DMS153 treated with DMSO at 0.1 percent for 48 hours (cell line): Measurements from ENCODE around the gene SMYD5.

Source experiments
- DNase-seq: peaks from one replicate; lab custom pipeline; 2025; ENCODE audit not compliant: unreplicated experiment; lab: John Stamatoyannopoulos, UW

Gene SMYD5

DNA sequence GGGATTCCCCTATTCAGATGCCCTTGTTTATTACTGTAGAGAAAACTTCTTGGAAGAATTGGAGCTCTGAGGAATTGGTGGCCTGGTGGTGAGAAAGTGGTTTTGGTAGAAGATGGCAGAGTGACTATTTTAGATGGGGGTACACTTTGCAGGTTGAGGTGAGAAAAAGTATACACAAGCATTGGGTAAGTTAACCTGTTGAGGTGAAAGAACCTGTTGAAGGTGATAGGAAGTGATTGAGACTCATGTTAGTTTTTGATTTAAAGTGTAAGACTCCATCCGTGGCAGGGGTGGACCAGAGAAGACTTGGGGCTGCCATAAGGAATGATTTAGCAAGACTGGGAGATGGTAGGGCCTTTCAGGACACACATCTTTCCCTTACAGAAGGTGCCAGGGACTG is 23.1 kb downstream of the SMYD5 start:
- DNase-seq = no peak

DNA sequence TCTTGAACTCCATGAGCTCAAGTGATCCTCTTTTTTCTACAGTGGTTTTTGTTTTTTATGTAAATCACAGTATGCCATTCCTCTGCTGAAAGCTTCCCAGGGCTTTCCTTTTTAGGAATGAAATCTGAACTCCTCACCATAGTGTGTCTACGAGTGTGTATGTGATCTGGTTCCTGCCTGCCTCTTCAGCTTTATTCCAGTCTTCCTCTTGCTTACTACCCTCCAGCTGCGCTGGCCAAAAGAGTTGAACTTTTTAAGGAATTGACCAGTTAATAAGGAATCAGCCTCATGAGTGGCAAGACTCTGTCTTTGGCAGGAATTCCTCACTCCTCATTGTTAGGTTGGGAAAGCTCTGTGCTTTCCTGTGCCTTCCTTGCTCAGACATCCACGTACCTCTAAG is 24.1 kb downstream of the SMYD5 start:
- no peak for DNase-seq

DNA sequence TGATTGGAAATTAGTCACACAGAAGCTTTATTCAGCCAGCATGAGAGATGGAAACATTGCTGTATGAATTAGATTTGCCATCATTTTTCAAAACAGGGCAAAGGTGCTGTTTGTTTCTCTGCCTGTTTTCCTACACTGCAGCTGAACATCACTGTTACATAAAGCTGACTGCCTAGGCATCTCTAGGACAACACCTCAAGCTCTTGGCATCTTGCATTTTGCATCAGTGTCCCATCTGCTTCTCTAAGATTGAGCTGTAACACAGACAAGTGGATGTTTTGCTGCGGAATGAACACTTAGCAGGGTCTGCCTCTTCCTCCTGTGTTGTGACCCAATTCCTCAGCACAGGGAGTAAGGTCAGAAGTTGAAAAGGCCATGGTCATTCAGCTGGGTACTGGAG is 24.9 kb downstream of the SMYD5 start:
- DNase-seq = no peak

DNA sequence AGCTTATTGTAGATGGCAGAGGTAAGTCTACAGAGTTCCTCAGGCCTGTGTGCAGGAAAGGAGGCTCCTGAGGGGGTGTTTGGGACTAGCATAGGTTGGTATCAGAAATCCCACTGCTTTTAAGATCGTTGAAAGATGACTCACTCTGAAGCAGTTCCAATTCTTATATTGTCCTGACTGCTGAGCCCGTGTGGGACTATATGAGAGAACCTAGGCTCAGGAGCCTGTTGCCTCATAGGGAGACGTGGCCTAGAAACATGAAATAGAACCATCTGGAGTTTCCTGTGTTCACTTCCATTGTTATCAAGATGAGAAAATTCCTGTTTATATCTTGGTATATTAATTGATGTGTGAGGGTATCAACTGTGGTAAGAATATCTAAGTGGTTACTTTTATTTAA is 25.7 kb downstream of the SMYD5 start:
- DNase-seq = no peak

DNA sequence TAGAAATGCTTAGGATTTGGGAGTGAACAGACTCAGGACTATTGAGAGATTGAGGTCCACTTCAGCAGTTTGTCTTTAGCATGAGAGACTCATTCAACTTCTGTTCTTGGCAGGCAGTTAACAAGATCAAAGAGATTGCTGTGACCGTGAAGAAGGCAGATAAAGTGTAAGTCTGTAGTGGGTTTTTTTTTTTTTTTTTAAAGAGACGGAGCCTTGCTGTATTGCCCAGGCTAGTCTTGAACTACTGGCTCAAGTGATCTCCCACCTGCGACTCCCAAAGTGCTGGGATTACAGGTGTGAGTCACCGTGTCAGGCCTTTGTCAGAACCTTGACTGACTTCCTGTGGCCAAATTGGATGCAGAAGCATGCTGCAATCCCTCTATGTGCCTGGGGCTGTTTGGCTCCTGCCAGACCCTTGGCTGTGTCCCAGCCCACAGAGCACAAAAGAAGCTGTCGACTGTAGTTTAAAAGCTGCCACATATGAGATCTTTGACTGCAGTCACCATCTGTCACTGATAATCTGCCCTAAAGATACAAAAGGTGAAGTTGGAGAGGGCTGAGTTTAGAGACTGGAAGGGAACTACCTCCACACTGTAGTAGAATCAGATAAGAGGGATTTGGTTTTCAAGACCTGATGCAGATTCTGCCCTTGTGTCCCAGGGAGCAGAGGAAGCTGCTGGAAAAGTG is 30.0 kb downstream of the SMYD5 start:
- DNase-seq = no peak

DNA sequence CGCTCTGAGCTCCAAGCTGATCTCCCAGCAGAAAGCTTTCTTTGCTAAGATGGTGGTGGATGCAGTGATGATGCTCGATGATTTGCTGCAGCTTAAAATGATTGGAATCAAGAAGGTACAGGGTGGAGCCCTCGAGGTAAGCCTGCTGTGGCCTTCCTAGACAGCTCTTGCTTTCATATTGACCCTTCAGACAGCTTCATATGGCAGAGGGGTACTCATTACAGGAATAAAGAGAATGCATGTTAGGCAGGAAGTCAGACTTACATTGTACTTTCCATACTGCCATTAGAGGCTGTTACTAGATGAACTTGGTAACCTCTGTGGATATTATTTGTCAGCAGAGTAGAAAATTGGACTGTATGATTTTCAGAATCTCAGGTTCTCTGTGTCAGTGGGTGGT is 30.5 kb downstream of the SMYD5 start:
- DNase-seq = no peak

DNA sequence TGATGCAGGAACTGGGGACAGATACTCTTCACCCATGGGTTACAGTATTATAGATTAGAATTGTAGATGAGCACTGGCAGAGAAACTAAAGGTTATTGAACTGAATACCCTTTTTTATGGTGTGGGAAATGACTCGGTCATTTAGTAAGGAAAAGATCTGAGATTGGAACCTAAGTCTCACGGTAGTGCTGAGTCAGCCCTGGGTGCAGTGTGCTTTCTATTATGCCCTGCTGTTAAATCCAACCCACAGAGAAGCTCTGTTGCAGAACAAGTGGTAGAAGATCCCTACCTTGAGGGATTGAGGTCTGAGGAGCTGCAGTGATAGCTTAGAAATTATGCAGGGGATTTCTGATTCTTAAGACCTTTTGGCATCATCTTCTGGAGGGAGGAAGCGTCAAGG is 32.8 kb downstream of the SMYD5 start:
- DNase-seq = no peak

DNA sequence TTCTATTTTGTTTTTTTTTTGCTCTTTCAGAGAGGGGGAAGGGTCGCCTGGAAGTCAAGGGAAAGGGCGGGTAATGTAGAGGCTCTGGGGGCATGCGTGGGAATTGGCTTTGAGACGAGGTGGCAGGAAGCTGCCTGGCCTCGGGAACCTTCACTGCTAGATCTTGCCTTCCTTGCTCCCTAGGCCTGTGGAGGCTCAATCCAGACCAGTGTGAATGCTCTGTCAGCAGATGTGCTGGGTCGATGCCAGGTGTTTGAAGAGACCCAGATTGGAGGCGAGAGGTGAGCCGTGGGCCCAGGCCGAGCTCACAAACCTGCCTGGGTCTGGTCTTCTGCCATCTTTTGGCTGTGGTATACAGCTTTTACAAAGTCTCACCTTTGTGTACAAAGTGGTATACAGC is 35.6 kb downstream of the SMYD5 start:
- DNase-seq = no peak

DNA sequence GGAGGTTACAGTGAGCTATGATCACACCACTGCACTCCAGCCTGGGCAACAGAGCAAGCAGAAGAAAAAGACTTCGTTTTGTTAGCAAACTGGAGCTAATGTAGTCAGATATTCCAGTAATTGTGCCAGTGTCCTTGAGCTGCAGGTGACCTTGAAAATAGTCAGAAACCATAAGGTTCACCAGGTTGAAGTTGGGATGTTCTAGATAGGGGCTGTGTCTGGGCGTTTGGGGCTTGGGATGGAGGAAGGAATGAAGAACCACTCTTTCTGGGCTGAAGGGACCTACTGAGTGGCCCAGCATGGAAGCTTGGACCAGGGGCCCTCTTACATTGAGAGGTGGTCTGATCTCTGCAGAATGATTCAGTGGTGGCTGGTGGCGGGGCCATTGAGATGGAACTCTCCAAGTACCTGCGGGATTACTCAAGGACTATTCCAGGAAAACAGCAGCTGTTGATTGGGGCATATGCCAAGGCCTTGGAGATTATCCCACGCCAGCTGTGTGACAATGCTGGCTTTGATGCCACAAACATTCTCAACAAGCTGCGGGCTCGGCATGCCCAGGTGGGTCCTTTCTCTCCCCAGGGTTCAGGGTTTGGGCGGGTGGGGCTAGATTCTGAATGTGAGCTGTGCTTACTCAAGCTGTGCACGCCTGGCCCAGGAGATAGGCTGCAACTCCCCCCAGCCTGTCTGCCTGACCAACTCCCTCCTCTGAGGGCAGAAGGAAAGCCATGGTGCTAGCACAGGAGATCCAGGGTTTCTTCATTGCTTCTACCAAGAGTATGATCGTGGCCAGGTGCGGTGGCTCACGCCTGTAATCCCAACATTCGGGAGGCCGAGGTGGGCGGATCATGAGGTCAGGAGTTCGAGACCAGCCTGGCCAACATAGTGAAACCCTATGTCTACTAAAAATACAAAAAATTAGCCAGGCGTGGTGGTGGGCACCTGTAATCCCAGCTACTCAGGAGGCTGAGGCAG is 37.1 kb downstream of the SMYD5 start:
- no peak for DNase-seq

DNA sequence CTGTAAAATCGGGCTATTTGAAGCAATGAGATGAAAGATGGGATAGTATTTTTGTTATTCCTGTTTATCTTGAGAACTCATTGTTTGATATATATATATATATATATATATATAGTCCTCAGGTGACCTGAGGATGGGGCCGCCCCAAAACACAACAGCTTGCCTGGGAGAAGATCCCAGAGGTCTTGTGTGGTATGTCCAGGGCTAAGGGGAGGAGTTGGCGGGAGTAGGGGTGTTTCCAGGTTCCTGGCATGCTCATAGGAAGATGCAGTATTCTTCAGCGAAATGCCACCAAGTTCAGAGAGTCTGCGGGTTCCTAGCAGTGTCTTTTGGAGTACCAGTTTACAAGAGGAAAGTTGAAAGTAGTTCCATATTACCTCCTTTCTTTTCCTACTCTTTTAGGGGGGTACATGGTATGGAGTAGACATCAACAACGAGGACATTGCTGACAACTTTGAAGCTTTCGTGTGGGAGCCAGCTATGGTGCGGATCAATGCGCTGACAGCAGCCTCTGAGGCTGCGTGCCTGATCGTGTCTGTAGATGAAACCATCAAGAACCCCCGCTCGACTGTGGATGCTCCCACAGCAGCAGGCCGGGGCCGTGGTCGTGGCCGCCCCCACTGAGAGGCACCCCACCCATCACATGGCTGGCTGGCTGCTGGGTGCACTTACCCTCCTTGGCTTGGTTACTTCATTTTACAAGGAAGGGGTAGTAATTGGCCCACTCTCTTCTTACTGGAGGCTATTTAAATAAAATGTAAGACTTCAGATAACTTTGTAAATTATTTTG is 38.4 kb downstream of the SMYD5 start:
- no peak for DNase-seq

DNA sequence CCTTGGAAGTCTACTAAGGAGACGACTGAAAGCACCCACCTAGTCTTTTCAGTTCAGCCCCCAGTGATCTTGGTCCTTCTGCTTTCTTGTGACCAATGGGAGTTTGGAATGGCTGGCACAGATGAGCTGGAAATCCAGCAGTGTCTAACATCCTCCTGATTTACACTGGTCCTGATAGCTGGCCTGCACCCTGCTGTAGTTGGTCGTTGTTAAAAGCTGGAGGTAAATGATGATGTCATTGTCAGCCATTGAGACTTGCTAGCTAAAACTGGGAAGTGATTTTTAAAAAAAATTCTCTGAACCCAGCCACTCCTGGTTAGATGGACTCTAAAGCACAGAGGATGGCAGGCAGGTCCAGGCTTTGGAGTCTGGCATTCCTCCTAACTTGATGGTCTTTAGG is 39.4 kb downstream of the SMYD5 start:
- no peak for DNase-seq

DNA sequence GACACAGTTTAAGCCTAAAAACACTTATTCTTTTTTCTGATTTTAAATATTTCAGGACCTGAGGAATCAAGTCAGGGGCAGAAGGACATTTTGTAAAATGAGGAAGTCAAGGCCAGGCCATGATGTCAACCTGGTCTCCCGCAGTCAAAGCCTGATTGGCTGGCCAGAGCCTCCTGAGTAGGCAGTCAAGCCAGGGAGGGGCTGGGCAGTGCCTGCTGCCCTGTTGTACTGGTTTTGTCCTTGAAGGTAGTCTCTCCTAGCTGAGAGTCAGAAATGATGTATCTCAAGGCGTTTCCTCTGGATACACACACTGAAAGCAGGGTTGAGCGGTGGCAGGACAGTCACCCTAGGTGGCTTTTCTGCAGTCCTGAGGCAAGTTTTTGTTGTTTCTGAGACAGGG is 39.9 kb downstream of the SMYD5 start:
- no peak for DNase-seq

DNA sequence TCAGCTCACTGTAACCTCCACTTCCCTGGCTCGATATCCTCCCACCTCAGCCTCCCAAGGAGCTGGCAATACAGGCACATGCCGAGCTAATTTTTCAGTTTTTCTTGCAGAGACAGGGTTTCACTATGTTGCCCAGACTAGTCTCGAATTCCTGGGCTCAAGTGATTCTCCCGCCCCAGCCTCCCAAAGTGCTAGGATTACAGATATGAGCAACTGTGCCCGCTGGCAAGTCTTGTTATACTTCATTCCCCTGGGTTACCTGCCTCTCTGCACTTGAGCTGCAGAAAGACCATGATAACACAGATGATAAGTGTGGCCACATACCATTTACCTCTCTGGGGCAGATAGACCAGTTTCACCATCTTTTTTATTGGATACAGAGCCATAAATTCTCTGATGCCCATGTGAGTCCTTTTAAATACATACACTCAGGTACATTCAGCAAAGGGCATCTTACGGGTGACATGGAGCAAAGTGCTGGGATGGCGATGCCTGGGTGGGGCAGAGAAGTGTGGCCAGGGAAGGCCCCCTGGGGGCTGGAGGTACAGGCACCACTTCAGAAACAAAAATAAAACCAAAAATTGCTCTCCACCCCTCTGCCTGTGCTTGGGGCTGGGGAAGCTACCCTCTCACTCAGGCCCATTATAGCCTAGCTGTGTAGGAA is 40.4 kb downstream of the SMYD5 start:
- DNase-seq = no peak

DNA sequence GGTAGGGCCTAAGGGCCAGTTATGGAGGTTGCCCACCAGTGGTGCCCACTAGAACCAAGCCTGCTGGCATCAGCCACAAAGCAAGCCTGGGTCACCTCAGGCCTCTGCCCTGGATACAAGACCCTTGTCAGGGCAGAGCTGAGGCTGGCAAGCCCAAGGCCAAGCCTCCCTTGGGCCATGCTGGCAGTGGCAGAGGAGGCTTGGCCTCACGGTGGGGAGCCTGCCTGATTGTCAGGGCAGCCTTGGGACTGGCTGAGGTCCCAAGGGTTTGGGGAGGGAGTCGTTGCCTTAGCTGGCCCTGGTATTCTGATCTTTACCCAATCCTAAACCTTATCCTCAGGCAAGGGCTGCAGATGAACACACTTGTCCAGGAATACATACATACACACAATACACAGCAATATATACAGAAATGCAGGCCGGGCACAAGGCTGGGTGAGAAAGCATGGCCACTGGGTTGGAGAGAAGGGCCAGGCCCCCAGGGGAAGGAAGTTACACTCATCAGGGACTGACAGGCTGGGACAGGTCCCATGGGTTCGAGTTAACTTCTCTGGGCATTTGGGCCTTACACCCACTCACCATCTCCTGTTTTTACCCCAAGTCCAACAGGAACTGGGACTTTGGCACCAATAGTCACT is 41.1 kb downstream of the SMYD5 start:
- DNase-seq = no peak

DNA sequence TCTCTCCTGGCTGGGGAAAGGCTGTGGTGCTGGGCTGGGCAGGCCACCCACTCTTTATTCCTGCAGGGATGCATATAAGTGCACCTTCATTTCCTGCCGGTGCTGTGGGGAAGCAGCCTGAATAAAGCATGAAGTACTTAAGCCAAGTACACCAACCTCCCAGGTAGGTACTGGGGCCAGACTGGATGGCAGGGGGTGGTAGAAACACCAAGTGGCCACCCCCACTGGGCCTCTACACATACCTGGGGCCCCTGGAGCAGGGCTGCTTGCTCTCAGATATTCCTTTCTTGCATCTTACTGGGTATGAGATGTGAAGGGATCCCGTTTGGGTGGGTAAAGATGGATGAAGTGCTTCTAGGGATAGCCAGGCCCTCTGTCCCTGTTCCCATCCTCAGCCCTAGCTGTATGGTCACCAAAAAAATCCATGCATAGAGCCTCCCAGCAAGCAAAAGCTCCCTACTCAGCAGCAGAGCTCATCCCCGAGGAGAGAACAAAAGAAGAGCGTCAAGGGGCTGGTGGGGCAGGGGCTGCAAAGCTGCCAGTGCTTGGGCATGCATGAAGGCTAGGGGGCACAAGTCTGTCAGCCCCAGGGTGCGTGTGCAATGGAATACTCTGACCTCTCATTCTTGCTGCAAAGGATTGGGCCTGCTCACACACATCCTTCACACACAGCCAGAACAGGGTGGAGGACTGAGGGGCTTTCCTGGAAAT is 42.0 kb downstream of the SMYD5 start:
- no peak for DNase-seq

DNA sequence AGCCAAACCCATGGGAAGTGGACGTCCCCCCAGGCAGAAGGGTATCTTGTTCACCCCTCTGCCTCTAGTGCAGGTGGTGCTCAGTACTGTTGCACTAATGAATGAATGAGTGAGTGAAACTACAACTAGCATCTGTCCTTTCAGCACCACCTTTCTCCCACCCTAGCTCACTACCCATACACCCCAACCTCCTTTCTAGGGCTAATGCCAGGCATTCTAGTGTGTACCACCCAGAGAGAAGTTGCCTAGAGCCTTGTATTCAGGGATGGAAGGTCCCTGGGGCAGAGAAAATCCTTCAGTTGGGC is 42.5 kb downstream of the SMYD5 start:
- no peak for DNase-seq

DNA sequence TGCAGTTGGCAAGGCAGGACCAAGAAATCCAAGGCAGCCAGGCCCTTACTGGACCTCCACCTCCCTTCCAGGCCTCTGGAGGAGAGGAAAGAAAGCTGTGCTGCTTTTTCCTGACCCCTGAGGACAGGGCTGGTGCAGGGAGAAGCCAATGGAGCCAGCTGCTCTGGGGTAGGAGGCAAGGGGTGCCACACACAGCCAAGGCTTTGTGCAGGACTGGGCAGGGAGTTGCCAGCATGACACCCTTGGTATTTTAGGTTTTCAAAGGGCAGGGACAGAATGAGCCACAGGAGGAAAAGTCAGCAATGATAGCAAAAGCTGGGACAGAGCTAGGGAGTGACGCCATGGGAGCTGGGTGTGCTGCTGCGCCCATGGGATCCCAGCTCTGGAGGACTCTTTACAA is 43.0 kb downstream of the SMYD5 start:
- no peak for DNase-seq

DNA sequence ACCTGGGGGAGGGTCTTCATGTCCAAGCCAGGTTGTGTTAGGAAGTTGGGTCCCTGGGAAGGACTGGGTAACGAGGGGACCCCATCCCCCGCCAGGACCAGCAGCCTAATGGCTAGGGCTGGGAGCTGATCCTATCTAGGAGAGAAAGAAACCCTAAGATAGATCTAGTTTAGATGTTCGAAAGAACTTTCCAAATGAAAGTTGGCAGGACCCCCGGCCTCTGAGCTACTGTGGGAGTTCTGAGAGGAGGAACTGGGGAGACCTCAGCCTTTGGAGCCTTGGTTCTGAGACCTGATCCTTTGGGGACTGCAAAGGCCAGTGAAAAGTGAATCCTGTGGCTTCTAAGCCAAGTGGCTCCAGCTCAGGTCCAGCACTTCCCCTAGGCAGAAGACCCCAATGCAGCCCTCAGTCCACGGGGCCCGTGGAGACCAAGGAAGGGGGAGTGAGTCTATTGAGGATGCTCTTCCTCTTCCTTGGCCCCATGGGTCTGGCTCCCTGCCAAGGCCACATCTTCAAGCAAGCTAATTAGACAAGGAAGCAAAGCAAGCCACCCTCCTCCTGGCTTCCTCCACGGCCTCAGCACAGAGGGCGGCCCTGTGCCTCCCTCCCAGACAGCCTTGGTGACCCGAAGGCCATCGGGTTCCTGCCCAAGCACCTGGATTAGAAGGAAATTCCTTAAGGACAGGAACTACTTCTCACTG is 43.5 kb downstream of the SMYD5 start:
- no peak for DNase-seq

DNA sequence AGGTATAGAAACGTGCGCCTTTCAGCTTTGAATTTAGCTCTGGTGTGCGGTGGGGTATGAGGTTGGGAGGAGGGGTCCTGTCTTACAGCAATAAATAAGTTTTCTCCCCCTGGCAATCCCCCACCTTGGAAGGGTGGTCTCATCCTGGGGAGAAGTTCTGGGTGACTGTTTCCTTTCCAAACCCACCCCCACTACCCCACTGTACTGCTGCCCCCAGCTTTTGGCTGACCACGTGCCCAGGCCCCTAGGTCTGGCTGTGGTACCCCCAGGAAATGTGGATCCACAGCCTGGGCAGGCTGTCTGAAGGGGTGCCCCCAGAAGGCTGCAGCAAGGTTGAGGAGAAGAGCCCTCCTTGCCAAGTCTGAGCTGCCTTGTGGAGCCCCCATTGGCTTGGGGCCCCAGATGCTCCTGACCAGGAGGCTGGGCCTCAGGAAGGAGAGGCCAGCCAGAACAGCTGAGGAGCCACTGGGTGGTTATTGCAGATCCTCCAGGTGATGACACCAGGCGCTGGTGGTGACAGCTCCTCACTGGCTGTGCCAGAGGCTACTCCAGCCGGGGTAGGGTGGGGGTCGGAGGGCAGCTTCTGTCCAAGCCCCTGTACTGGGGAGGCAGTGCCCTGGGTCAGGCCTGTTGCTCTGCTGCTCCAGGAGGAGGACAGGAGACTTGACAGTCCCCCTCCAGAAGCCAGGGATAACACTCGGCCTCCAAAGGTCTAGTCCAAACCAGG is 44.3 kb downstream of the SMYD5 start:
- no peak for DNase-seq
